ENCODE results near the gene OR8K1. TPM values are rescaled to one million over a fixed set of nuclear protein-coding genes. Genes with fewer than 3 reads are reported as not detected.

OR8K1 gene
- total and polyA plus RNA-seq, 10 of the 15 experiments (the other 5 are each of a cell fraction or from before 2014, with no cell fraction given): not detected

DNA sequence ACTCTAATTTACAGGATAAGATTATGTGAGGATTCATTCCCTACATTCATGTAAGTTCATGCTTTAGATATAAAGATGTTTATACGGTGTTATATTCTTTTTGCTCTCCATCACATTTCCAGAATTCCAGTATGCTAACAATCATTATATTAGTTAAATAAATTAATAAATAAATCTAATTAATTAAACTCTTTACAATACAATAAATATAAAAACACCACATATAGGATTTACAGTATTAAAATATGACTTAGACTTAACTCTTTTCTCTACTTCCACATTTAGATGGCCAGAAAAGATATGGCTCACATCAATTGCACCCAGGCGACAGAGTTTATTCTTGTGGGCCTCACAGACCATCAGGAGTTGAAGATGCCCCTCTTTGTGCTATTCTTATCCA, 29.5 kb downstream of the OR8K1 start, which contains the start of gene OR8U1:
Gene OR8U1, plus strand, starts transcription at position 301 of the 400 bp plus-strand sequence. Its CDS starts 0 bp downstream, at position 301.
- no peaks in the 10 kb centered on the region for H3K9me3 ChIP-seq (replicated peaks; ENCODE audit: control insufficient read depth, insufficient read depth, low read length)
- DNase-seq (ENCODE audit: low read depth, low spot score) (no peak), FAIRE-seq (no peak), ATAC-seq (no peak)
- ChIA-PET SMC1A (ENCODE audit: uncharacterized antibody, unreplicated experiment) (no interaction called here), RAD21 (ENCODE audit: unreplicated experiment) (no interaction called here), POLR2A (no interaction called here), CTCF (no interaction called here)
- no peak within 1 kb of the TSS for H3K4me2 ChIP-seq (ENCODE audit: control insufficient read depth, insufficient read depth)
- TF ChIP-seq, protein P1, sequence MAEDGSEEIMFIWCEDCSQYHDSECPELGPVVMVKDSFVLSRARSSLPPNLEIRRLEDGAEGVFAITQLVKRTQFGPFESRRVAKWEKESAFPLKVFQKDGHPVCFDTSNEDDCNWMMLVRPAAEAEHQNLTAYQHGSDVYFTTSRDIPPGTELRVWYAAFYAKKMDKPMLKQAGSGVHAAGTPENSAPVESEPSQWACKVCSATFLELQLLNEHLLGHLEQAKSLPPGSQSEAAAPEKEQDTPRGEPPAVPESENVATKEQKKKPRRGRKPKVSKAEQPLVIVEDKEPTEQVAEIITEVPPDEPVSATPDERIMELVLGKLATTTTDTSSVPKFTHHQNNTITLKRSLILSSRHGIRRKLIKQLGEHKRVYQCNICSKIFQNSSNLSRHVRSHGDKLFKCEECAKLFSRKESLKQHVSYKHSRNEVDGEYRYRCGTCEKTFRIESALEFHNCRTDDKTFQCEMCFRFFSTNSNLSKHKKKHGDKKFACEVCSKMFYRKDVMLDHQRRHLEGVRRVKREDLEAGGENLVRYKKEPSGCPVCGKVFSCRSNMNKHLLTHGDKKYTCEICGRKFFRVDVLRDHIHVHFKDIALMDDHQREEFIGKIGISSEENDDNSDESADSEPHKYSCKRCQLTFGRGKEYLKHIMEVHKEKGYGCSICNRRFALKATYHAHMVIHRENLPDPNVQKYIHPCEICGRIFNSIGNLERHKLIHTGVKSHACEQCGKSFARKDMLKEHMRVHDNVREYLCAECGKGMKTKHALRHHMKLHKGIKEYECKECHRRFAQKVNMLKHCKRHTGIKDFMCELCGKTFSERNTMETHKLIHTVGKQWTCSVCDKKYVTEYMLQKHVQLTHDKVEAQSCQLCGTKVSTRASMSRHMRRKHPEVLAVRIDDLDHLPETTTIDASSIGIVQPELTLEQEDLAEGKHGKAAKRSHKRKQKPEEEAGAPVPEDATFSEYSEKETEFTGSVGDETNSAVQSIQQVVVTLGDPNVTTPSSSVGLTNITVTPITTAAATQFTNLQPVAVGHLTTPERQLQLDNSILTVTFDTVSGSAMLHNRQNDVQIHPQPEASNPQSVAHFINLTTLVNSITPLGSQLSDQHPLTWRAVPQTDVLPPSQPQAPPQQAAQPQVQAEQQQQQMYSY (CRISPR knock-in tag; IDR thresholded peaks at IDR 0.05): no peak
- TF ChIP-seq MYB (IDR thresholded peaks at IDR 0.05; ENCODE audit: borderline replicate concordance, low read depth, low read length) (no peak), TCF3 (IDR thresholded peaks at IDR 0.05; ENCODE audit: borderline replicate concordance, insufficient read depth, low read depth, low read length) (no peak), ZBED1 (IDR thresholded peaks at IDR 0.05; ENCODE audit: borderline replicate concordance) (no peak), NFYA (IDR thresholded peaks at IDR 0.05; ENCODE audit: borderline replicate concordance, low read depth, low read length) (no peak), SIX5 (IDR thresholded peaks at IDR 0.05; ENCODE audit: low read depth, low read length, severe bottlenecking) (no peak), NFXL1 (IDR thresholded peaks at IDR 0.05; ENCODE audit: borderline replicate concordance) (no peak), CBX3 (IDR thresholded peaks at IDR 0.05; ENCODE audit: borderline replicate concordance, low read depth) (no peak), NR2C1 (IDR thresholded peaks at IDR 0.05) (no peak), YBX1 (IDR thresholded peaks at IDR 0.05) (no peak), SRF (IDR thresholded peaks at IDR 0.05; ENCODE audit: low read depth in 2 of 2, low read length in 2 of 2) (no peak), RAD51 (IDR thresholded peaks at IDR 0.05) (no peak), IKZF2 (IDR thresholded peaks at IDR 0.05) (no peak), ZNF274 (IDR thresholded peaks at IDR 0.05; ENCODE audit: insufficient read depth, insufficient read length) (no peak), EP300 (IDR thresholded peaks at IDR 0.05; ENCODE audit: borderline replicate concordance in 1 of 2, control insufficient read depth in 1 of 2, low read depth in 2 of 2, low read length in 2 of 2) (no peak), IRF4 (IDR thresholded peaks at IDR 0.05; ENCODE audit: low read depth, low read length) (no peak)
- TF ChIP-seq, protein P2, sequence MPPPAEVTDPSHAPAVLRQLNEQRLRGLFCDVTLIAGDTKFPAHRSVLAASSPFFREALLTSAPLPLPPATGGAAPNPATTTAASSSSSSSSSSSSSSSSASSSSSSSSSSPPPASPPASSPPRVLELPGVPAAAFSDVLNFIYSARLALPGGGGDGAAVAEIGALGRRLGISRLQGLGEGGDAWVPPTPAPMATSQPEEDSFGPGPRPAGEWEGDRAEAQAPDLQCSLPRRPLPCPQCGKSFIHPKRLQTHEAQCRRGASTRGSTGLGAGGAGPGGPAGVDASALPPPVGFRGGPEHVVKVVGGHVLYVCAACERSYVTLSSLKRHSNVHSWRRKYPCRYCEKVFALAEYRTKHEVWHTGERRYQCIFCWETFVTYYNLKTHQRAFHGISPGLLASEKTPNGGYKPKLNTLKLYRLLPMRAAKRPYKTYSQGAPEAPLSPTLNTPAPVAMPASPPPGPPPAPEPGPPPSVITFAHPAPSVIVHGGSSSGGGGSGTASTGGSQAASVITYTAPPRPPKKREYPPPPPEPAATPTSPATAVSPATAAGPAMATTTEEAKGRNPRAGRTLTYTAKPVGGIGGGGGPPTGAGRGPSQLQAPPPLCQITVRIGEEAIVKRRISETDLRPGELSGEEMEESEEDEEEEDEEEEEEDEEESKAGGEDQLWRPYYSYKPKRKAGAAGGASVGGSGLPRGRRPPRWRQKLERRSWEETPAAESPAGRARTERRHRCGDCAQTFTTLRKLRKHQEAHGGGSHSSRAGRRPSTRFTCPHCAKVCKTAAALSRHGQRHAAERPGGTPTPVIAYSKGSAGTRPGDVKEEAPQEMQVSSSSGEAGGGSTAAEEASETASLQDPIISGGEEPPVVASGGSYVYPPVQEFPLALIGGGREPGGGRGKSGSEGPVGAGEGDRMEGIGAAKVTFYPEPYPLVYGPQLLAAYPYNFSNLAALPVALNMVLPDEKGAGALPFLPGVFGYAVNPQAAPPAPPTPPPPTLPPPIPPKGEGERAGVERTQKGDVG (CRISPR knock-in tag; IDR thresholded peaks at IDR 0.05): no peak
- TF ChIP-seq, protein P3, sequence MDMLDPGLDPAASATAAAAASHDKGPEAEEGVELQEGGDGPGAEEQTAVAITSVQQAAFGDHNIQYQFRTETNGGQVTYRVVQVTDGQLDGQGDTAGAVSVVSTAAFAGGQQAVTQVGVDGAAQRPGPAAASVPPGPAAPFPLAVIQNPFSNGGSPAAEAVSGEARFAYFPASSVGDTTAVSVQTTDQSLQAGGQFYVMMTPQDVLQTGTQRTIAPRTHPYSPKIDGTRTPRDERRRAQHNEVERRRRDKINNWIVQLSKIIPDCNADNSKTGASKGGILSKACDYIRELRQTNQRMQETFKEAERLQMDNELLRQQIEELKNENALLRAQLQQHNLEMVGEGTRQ (IDR thresholded peaks at IDR 0.05; ENCODE audit: borderline replicate concordance, low read depth, low read length): no peak
- no peaks in the 10 kb centered on the region for H3K79me2 ChIP-seq (ENCODE audit: control insufficient read depth, insufficient read depth, low read length)
- no peaks in the 10 kb centered on the region for H3K4me1 ChIP-seq (ENCODE audit: control insufficient read depth, insufficient read depth, low read length)
- in situ Hi-C loops (cut with MboI) (no loop called here), intact Hi-C loops (cut with micrococcal nuclease; ENCODE audit: unreplicated experiment) (no loop called here)
- H3K9ac ChIP-seq (ENCODE audit: control insufficient read depth, insufficient read depth, low read length): no peak within 1 kb of the TSS
- no peaks in the 10 kb centered on the region for H3K36me3 ChIP-seq (ENCODE audit: control insufficient read depth in 2 of 2, insufficient read depth in 2 of 2, low read length in 1 of 2)
- no peak within 1 kb of the TSS for H3K27ac ChIP-seq (ENCODE audit: control insufficient read depth, insufficient read depth)
- WGBS (ENCODE audit: insufficient coverage, insufficient replicate concordance, low lambda C conversion rate, missing lambda C conversion rate): 15% methylated on average over 2 of the region's 2 CpGs
- no peak within 1 kb of the TSS for H2AFZ ChIP-seq (ENCODE audit: control insufficient read depth, low read depth, low read length)
- no peaks in the 10 kb centered on the region for H4K20me1 ChIP-seq (ENCODE audit: control insufficient read depth, insufficient read depth)
- H3K27me3 ChIP-seq (replicated peaks in 1 of 2; ENCODE audit: control insufficient read depth in 2 of 2, insufficient read depth in 2 of 2, low read length in 1 of 2): no peaks in the 10 kb centered on the region
- H3K4me3 ChIP-seq: no peak within 1 kb of the TSS
- BruUV-seq (replicated peaks): no TSS peak
